Measurements from ENCODE around the gene OIT3.

The OIT3 gene

DNA sequence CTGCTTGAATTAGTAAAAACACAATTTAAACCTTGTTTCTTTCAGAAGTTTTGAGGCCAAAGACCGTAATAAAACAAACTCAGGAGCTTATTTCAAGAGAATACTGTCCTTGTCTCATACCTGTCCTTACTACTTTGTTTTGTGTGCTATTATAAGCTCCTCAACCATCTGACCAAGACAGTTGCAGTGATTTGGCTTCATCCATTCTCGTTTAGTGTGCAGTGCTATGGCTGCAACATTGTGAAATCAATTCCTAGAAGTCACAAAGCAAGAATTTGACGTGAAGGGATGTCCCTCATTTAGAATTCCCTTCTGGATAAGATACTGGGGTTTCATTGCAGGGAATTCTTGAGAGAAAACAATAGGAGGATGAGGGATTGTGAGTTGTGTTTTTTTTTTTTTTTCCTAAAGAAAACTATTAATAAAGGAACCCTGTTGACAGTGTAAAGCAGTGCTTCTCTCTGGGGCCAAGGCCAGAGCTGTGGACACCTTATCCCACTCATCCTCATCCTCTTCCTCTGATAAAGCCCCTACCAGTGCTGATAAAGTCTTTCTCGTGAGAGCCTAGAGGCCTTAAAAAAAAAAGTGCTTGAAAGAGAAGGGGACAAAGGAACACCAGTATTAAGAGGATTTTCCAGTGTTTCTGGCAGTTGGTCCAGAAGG lies at the start of gene OIT3:
OIT3 (plus strand) TSS at position 604 of the 663 bp plus-strand sequence. CDS start 60 bp downstream, outside the sequence.
- DNase-seq (ENCODE audit: low read depth in 2 of 2): no peak

DNA sequence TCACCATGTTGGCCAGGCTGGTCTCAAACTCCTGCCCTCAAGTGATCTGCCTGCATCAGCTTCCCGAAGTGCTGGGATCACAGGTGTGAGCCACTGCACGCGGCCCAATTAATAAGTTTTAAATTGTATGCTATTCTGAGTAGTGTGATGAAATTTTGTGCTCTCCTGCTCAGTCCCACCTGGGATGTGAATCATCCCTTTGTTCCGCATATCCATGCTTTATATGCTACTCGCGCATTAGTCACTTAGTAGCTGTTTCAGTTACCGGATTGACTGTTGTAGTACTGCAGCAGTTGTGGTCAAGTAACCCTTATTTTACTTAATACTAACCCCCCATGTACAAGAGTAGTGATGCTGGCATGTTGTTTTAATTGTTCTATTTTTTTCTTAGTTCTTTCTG lies 47.3 kb upstream of the OIT3 start:
- DNase-seq (ENCODE audit: low read depth in 2 of 2): peak in 1 of 2 donors; percentile 1

DNA sequence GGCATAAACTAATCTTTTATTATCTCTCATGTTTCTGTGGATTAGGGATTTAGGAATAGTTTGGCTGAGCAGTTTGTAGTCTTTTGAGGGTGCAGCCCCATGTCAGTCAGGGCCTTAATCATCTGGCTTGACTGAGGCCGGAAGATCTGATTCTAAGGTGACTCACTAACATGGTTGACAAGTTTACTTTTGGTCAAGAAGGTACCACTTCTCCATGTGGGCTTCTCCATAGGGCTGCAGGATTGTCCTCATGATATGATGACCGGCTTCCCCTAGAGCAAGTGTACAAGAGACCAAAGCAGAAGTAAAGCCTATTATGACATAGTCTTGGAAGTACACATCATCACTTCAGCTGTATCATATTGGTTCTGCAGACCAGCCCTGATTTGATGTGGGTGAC lies 45.9 kb upstream of the OIT3 start:
- DNase-seq (ENCODE audit: low read depth in 2 of 2): no peak

DNA sequence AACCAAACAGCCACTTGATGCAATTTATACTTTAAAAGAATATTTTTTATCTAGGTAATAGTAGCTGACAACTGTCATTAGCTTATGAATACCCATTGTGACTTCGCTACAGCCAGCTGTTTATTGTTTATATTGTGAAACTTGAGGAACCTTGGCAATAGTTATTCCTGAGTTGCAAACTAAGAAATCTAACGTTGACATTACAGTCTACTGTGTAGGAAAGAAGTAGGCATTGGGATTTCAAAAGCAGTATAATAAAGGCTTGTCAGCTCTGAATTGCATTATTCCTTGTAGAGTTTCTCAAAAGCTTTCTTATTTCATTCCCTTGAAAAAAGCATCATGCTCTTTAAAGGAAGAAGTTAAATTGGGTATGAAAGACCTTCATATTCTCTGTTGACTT lies 42.7 kb upstream of the OIT3 start:
- DNase-seq (ENCODE audit: low read depth in 2 of 2): no peak

DNA sequence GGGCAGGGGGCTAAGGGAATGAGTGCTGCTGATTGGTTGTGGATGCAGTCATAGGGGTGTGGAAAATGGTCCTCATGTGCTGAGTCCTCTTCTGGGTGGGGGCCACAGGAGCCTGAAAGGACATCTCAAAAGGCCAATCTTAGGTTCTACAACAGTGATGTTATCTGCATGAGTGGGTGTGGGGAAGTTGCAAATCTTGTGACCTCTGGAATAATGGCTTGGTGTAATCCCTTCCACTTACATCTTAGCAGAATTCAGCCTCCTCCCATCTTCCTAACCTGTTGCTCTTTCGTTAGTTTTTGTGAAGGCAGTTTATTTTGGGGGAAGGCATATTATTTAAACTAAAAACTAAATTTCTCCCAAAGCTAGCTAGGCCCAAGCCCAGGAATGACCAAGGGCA lies 42.0 kb upstream of the OIT3 start:
- DNase-seq (ENCODE audit: low read depth in 2 of 2): no peak

DNA sequence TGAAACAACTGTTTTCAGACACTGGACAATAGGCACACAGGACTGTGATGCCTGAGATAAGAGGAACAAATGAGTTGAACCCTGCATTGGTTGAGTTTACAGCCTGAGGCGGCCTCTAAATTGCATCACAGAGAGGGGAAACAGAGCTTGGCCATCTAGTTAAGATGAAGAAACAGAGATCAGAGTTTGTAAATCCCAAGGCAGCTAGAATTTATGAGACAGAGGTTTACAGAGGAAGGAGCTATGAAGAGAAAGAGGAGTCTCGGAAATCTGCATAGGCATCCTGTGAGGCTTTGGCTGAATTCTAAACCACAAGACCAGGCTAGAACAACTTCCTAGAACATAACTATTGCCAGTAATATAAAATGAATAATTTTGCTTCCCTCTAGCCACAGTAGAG lies 41.0 kb upstream of the OIT3 start:
- no peak for DNase-seq (ENCODE audit: low read depth in 2 of 2)

DNA sequence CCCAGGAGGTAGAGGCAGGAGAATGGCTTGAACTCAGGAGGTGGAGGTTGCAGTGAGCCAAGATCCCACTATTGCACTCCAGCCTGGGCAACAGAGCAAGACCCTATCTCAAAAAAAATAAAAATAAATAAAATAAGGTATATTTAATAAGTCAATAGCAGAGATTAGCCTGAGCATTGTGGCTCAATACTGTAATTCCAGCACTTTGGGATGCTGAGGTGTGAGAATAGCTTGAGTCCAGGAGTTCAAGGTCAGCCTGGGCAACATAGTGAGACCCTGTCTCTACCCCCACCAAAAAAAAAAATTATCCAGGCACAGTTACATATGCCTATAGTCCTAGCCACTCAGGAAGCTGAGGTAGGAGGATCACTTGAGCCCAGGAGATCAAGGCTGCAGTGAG lies 38.4 kb upstream of the OIT3 start:
- no peak for DNase-seq (ENCODE audit: low read depth in 2 of 2)

DNA sequence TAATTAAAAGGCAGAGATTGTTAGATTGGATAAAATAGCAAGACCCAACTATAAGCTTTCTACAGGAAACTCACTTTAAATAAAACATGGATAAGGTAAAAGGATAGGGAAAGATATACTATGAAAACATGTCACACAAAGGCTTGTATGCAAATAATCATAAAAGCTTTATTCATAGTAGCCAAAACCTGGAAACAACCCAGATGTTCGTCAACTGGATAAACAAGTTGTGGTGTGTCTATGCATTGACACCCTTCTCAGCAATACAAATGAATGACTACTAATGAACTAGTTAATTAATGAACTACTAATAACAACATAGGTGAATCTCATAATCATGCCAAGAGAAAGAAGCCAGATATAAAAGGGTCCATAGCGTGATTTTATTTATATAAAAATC lies 37.7 kb upstream of the OIT3 start:
- no peak for DNase-seq (ENCODE audit: low read depth in 2 of 2)

DNA sequence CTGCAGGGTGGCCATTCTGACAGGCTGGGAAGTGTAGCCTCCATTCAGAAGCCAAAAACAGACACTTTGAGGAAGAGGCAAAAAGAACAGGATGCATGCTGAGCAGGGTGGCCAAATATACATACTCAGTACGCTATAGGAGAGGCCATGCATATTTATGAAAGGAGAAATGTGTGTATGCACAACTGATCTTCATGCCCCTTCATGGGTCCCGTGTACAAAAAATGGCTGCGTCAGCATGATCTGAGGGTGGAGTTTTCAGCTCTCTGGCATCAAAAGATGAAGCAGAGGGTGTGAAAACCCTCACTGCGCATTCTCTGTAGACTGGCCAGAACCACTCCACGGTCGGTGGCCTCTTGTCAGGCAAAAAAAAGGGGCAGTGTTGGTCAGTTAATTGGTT lies 35.5 kb upstream of the OIT3 start:
- DNase-seq (ENCODE audit: low read depth in 2 of 2): no peak

DNA sequence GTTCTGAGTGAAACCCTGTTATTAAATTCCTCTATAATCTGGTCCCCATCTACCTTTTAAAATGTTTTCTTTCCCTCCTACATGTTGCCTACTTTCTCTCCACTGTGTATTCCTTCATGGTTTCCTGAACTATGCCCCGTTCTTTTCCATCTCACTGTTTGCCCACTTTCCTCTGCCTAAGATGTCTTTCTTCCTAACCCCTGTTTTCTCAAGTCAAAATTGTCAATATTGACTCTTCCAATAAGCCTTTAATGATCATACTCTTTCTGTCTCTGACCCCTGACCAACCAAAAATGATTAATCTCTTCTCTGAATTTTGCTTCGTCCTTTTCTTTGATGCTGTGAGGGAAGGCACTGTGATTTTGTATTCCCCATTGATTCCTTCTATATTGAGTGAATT lies 30.6 kb upstream of the OIT3 start:
- no peak for DNase-seq (ENCODE audit: low read depth in 2 of 2)

DNA sequence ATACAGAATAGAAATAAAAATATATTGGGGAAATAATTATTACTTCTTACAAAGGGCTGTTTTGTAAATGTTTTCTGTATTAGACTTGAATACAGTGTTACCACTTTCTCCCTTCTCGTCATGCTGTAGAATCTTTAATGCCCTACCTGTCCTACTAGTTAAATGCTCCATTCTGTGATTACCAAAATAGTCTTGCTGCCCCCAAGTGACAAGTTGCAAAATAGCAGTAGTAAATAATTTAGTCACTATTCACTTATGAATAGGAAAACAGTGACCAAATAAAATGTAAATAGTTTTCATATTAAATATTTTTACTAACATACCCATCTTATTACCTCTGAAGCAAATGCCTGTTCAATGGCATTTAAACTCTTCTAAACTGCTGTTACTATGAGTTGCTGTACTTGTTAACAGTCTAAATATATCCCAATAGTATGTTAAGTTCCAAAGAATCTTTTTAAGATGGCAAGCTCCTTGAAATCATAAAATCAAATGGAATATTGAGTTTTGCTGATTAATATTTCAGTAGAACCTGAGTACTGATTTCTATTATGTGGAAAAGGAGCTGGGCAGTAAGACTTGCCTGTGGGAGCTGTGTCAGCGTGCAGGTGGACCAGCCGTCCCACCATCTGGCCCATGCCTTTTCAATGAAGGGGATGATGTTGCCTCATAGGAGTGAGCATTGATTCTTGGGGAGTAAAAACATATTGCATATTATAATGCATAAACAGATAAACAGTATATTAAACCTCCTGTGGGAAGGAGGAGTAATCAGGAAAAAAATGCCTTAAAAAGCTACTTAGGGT lies 18.1 kb upstream of the OIT3 start:
- DNase-seq (ENCODE audit: low read depth in 2 of 2): no peak

DNA sequence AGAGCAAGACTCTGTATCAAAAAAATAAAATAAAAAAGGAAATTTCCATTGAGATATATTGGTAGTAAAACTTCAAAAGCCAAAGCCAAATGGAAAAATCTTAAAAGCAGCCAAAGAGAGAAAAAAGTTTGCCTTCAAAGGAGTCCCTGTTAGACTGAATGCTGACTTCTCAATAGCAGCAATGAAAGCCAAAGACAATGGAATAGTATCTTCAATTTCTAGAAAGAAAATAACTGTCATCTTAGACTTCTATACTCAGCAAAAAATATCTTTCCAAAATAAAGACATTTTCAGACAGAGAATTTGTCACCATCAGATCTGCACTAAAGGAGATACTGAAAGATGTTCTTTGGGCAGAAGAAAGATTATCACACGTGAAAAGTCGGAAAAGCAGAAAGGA lies 14.3 kb upstream of the OIT3 start:
- no peak for DNase-seq (ENCODE audit: low read depth in 2 of 2)

DNA sequence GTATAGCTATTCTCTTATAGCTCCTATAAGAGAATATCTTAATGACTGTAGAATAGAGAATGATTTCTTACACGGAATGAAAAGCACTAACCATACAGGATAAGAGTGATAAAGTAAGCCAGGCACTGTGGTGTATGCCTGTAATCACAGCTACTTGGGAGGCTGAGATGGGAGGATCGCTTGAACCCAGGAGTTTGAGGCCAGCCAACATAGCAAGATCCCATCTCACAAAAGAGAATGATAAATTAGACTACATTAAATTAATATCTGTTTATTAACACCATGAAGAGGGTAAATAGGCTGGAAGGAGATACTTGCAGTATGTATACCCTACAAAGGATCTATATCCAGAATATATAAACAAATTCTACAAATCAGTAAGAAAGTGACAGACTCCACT lies 12.2 kb upstream of the OIT3 start:
- no peak for DNase-seq (ENCODE audit: low read depth in 2 of 2)

DNA sequence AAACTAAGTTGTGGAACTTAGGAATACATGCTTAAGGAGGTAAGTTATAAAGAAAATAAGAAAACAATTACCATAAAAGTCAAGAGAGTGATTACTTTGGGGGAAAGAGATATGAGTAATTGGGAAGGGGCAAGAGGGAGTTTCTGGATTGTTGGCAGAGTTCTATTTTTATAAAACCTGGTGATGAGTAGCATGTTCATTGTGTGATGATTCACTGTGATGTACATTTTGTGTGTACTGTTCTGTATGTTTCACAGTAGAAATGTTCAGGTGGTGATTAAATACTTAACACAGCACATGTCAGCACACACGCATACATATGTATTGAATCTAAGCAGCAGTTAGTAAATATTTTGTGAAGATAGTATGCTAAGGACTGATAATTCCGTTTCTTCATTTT lies 9.7 kb upstream of the OIT3 start:
- DNase-seq (ENCODE audit: low read depth in 2 of 2): no peak

DNA sequence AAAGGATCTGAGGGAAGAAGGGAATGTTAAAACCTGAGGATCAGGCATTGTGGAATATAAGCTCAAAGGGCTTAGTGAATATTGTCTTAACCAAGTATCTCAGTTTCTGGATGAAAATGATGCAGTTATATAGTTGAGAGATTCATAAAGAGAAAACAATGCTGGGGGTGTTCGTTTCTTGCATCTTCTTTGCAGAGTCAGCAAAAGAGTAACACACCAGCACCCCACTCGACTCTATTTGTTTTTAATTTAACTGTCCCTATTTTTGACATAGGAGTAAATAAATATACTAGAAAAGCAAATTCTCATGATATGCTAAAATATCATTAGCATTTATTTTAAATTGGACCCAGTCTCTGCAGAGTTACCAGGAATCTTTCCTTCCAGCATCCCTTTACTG lies 7.6 kb upstream of the OIT3 start:
- no peak for DNase-seq (ENCODE audit: low read depth in 2 of 2)

DNA sequence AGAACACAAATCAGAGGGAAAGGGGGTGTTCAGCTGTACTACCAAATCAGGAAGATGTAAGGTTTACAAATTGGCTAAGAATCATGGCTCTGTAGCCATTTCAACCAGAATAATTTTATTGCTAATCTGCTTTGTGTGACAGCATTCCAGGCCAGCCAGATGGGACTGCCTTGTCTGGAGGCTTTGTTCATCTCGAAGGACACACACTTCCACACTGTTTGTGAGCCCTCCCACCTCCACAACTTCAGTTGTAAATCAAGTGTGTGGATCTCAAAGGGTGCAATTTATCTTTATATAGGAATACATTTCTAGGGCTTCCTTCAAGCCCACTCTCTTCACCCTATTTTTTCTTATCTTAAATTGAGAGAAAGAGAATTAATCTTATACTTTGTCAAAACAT lies 6.9 kb upstream of the OIT3 start:
- DNase-seq (ENCODE audit: low read depth in 2 of 2): no peak

DNA sequence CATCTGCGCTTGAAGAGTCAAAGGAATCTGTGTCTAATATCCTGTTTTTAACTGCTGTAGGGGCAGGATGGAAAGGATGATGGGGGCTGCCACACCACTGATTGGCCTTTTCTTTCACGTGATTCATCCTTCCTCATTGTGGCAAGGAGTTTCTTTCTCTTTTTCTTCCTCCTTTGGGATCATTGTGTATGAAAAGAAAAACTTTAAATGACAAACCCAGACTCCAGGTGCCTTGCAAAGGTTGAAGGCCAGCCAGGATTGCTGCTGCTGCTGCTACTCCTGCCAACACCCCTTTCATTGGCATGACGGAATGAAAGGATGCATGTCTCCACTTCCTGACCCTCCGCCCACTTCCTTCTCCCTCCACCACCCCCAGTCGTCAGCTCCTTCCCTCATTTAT lies 6.5 kb upstream of the OIT3 start:
- DNase-seq (ENCODE audit: low read depth in 2 of 2): no peak

DNA sequence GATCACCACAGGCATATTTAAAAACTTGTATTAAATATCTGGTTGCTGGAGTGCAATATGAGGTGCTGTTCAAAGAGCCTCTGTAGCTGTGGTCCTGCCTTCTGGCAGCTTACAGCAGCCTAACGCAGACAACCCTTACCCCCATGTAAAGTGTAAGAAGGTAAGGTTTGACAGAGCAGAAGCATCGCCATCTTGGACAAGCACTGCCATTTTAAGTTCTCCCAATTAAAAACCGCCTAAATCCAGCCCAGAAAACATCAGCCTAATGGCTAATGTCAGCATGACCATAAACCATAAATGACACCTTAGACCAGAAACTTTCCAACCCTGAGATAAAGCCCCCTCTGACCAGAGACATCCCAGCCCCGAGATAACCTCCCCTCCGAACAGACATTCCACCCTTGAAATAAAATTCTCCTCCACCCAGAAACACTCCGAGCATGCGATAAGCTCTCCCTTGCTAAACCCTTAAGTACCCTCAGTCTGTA lies 5.3 kb upstream of the OIT3 start:
- DNase-seq (ENCODE audit: low read depth in 2 of 2): no peak

DNA sequence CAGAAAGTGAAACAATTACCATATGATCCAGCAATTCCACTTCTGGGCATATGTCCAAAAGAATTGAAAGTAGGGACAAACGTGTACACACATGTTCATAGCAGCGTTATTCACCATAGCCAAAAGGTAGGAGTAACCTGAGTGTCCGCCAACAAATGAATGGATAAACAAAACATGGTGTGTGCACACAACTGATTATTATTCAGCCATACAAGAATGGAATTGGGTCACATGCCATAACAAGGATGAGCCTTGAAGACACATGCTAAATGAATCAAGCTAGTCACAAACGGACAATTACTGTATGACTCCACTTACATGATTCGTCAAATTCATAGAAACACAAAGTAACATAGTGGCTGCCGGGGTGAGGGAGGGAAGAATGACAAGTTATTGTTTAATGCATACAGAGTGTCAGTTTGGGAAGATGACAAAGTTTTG lies 4.1 kb upstream of the OIT3 start:
- no peak for DNase-seq (ENCODE audit: low read depth in 2 of 2)

DNA sequence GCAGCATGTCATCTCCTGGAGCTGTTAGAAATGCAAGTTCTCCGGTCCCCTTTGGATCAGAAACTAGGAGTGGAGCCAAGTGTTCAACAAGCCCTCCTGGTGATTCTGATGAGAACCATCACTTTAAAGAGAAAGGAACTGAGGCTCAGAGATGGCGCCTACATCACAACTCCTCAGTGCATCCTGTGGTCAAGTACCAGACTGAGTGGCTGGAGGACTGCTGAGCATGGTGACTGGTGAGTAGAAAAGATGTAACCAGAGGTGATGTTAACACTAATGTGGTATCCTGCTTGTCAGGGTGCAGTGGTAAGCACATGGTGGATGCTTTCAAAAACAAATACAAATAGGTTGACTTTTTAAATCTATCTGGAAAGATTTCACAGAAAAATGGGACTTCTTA lies 3.5 kb upstream of the OIT3 start:
- DNase-seq (ENCODE audit: low read depth in 2 of 2): no peak

DNA sequence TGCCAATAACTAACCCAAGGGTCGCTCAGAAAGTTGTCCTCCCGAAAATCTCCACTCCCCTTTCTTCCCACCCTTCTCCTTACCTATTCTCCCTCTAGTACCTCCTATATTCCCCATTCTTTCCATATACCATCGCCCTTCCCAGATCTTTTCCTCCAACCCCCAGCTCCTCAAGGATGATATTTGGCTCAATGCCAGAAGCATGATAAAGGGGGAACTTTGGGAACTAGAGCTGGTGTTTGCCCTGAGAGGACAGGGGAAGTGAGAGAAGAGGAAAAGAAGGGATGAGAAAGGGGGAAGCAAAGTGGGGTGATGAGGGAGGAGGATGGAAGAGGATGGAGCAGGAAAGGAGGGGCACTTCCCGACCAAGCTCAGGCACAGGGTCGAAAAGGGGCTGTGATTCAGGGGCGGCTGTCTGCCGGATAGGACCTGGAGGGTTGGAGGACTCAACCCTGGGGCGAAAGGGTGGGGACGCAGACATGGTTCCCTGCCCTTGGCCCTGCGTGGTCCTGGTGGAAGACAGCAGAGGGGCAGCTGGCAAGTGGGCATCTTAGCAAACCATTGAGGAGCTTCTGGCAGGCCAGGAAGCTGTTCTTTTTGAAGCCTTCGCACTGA lies 1.8 kb downstream of the OIT3 start:
- DNase-seq (ENCODE audit: low read depth in 2 of 2): no peak

DNA sequence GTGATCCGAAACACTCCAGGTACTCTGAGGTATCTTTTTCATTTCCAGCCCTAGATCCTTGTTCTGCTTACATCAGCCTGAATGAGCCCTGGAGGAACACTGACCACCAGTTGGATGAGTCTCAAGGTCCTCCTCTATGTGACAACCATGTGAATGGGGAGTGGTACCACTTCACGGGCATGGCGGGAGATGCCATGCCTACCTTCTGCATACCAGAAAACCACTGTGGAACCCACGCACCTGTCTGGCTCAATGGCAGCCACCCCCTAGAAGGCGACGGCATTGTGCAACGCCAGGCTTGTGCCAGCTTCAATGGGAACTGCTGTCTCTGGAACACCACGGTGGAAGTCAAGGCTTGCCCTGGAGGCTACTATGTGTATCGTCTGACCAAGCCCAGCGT lies 5.1 kb downstream of the OIT3 start:
- DNase-seq (ENCODE audit: low read depth in 2 of 2): no peak

DNA sequence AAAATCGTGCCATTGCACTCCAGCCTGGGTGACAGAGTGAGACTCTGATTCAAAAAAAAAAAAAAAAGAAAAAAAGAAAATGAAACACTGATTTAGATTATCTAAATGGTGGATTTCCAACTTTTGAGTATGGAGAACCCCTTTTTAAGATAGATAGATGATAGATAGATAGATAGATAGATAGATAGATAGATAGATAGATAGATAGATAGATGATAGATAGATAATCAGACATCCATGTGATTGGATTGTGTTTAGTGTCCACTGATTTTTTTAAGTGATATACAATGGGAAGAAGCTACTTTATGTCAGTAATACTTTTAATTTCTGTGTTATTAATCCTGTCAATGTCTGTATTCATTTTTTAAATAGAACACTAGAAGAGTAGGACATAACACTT lies 6.0 kb downstream of the OIT3 start:
- no peak for DNase-seq (ENCODE audit: low read depth in 2 of 2)

All from stimulated activated CD4-positive, alpha-beta T cell treated with anti-CD3 and anti-CD28 coated beads, Interleukin-15, amount 100 ng/mL, for 48 hours (primary cell).